Measurements from ENCODE around the gene ABCA4. TPM values are rescaled to one million over a fixed set of nuclear protein-coding genes. Genes with fewer than 3 reads are reported as not detected.

Gene ABCA4
- total RNA-seq, 2 donors from 2014 or later, result 1.2 TPM; not detected in 1

GRCh38 chr1:94094469-94095111 lies 26.4 kb downstream of the ABCA4 start:
- peak; percentile 31 to 59 for DNase-seq
- intact Hi-C loops (cut with DNase I, micrococcal nuclease), result no loop called here
- ATAC-seq, result peak; percentile 18

DNA sequence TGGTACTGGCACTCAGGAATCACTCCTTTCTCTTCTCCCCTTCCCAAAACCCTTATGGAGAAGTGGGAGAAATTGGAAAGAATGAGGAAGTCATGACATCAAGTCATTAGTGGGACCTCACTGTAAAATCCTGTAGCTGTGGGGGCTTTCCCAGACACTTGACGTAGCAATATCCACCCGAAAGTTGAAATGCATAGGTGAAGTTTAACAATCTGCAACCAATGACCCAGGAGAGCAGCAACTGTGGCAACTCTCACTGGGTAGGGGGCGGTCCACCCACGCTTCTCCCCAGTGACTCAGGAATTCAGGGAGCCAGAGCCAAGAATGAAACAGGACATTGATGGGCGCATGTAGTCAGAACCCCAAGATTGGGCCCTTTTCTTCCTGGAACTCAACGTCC lies 27.0 kb downstream of the ABCA4 start:
- intact Hi-C loops (cut with DNase I, micrococcal nuclease), result no loop called here
- DNase-seq, result no peak
- ATAC-seq, result no peak

GRCh38 chr1:94093396-94093795 lies 27.6 kb downstream of the ABCA4 start:
- intact Hi-C loops (cut with DNase I, micrococcal nuclease), result no loop called here
- ATAC-seq (no peak), DNase-seq (no peak)

DNA sequence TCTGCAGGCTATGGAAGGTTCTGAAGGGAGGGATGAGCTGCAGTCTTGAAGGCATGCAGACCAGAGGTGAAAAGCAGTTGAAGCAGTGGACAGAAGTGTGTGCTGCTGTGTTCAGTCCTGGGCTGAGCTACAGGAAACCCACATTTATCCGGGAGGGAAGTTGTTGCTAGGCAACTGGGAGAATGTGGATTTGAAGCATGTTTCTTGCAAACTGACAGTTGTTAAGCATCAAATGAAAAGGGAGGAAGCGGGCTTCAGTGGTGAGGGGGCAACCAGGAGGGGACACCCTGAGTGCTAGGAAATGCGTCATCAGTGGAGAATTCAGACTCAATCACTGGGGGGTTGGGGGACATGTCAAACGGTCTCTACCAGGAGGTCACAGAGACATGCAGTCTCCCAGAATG lies 28.7 kb downstream of the ABCA4 start:
- DNase-seq, result no peak
- no peak for ATAC-seq
- intact Hi-C loops (cut with DNase I, micrococcal nuclease), result no loop called here

DNA sequence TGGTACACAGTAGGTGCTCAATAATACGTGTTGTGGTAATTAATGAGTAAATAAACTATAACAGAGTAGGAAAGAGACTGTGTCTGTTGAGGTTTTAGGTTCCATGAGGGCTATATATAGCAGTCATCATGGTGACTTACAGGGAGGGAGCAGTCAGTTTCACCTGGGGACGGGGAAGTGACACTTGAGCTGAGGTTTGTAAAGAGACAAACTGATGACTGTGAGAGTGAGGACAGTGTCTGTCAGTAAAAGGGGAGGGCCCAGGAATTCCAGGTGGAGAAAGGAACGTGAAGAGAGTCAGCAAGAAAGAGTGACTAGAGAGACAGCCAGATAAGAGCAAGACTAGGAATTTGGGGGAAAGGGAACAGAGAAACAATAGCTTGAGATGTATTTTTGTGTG lies 30.2 kb downstream of the ABCA4 start:
- intact Hi-C loops (cut with DNase I, micrococcal nuclease), result no loop called here
- no peak for DNase-seq
- ATAC-seq, result no peak

GRCh38 chr1:94087193-94087592 lies 33.8 kb downstream of the ABCA4 start:
- intact Hi-C loops (cut with DNase I, micrococcal nuclease), result no loop called here
- ATAC-seq (no peak), DNase-seq (no peak)

DNA sequence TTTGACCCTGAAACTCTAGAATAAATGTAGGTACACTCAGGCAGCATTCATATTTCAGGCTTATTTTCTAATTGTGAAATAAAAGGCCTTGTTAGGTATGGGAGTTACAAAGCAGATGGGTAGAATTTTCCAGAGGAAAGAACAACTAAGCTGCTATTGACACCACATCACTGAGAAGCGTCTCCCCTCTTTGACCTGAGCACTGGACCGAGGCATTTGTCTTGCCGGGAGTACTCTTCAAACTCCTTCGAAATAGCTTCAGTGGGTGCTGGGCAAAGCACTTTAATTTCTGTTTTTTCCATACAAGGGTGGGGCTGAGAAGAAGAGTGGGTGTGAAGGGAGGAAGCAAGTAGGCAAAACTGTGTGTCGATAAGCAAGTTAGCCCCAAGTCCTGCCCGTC lies 36.4 kb downstream of the ABCA4 start:
- ATAC-seq (no peak), DNase-seq (no peak)
- intact Hi-C loops (cut with DNase I, micrococcal nuclease), result no loop called here

DNA sequence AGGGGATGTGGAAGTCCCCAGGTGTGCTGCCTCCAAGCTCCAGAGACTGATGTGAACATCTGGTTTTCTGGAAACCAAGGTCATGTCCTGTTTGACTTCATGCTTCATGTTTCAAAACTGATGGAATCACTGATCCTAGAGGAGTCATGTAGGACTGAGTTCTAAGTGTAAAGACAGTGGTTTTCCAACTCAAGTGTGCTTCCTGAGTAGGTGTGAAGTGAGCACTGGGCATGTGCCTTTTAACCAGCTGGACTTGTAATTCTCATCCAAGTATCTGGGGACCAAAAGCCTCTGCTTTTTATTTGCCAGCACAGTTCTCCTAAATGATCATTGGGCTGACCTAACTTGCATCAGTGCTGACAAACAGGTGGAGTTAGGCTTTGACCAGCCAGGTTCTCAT lies 36.9 kb downstream of the ABCA4 start:
- ATAC-seq (no peak), DNase-seq (no peak)
- intact Hi-C loops (cut with DNase I, micrococcal nuclease), result no loop called here

GRCh38 chr1:94083681-94084080 lies 37.3 kb downstream of the ABCA4 start:
- no peak for DNase-seq
- peak; percentile 61 for ATAC-seq
- intact Hi-C loops (cut with DNase I, micrococcal nuclease), result no loop called here

GRCh38 chr1:94081566-94082344 lies 39.2 kb downstream of the ABCA4 start:
- no peak for DNase-seq
- ATAC-seq, result no peak
- intact Hi-C loops (cut with DNase I, micrococcal nuclease), result no loop called here

- DNase-seq (no peak), ATAC-seq (no peak)
- intact Hi-C loops (cut with DNase I, micrococcal nuclease), result no loop called here
Observed at GRCh38 chr1:94079989-94080388, 41.0 kb downstream of the ABCA4 start.

DNA sequence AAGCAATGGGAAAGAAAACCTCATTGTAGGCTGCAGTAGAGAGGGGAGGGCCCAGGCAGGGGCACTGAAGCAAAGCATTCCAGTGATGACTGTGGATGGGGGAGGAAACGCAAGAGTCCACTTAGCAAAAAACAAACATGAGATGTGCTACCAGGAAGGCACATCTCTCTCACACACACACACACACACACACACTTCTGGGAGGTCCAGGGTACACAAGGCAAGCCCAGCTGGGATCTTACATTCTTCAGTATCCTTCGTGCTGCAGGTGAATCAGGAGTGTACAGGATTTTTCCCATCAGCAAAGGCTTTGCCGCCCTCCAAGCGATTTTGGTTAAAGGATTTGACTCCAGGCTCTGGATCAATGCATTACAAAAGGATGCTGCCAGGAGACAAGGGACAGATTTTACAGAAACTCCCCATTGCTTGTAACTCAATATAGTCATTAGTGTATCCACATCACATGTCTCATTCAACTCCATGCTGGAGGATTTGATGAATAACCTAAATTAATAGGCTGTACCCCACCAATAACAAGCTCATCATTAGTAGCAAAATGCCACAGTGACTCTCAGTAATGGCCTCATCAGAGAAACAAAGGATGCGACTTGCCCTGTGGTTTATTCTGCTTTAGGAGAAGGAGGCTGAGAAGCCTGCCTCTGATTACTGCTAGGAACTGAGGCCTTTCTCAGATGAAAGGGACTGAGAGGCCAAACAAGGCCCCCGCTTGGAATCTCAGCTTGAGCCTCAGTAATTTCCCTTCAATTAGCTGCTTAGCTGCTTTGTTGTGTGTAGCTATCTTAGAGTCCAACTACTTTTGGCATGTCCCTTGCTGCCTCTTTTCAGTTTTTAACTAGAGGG lies 41.6 kb downstream of the ABCA4 start:
- ATAC-seq, result no peak

GRCh38 chr1:94072840-94073522 lies 48.0 kb downstream of the ABCA4 start:
- DNase-seq (no peak), ATAC-seq (no peak)
- intact Hi-C loops (cut with DNase I, micrococcal nuclease), result no loop called here

More for the DNA sequence above, 41.6 kb downstream of the ABCA4 start:
- intact Hi-C loops (cut with DNase I, micrococcal nuclease), result no loop called here
- DNase-seq, result no peak

- ATAC-seq (no peak), DNase-seq (no peak)
- intact Hi-C loops (cut with DNase I, micrococcal nuclease), result no loop called here
Observed at GRCh38 chr1:94071976-94072375, 49.0 kb downstream of the ABCA4 start.

DNA sequence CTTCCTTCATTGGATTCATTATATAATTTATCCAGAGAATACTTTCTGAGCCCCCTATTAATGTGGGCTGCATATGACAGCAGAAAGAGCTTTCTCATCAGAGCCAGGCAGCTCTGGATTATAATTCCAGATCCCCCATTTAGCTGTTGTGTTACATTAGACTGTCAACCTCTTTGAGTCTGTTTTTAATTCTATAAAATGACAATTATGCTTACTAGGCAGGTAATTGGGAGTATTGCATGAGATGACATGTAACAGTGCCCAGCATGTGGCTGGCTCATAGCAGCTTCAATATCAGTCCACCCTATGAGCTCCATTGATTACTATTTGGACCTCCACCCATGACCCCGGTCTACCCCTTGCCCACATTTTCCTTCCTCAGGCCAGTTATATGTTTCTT lies 49.6 kb downstream of the ABCA4 start:
- intact Hi-C loops (cut with DNase I, micrococcal nuclease), result no loop called here
- ATAC-seq, result no peak

DNA sequence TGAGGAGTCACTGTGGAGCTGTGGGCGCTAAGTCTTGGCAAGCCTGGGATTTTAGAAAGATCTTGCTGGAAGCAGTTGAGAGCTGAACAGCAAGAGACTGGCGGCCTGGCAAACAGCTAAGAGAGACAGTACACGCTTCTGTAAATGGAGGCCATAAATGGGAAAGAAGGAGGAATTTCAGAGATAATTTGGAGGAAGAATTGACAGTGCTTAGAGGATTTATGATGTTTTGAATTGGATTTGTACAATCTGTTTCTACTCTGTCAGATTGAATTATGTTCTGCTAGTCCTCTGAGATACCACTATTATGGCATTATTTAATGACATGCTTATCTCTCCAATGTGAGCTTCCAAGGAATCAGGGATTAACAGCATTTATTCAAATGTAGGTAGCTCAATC lies 50.1 kb downstream of the ABCA4 start:
- intact Hi-C loops (cut with DNase I, micrococcal nuclease), result no loop called here
- ATAC-seq, result no peak
- DNase-seq, result no peak

More for the DNA sequence above, 49.6 kb downstream of the ABCA4 start:
- no peak for DNase-seq

GRCh38 chr1:94069919-94070285 lies 51.0 kb downstream of the ABCA4 start:
- intact Hi-C loops (cut with DNase I, micrococcal nuclease), result loop anchor here in 1 of 2 donors (10.0 kb wide), 1 partner anchor 395 kb away; no protein-coding TSS in a partner anchor
- ATAC-seq, result no peak
- no peak for DNase-seq

- DNase-seq (peak; percentile 57 to 72), ATAC-seq (peak; percentile 95)
- intact Hi-C loops (cut with DNase I, micrococcal nuclease), result loop anchor here in 1 of 2 donors (10.0 kb wide), 1 partner anchor 396 kb away; no protein-coding TSS in a partner anchor
Observed at GRCh38 chr1:94068999-94069918, 51.7 kb downstream of the ABCA4 start.
